ENCODE data around the gene NEUROD2. TPM values are rescaled to one million over a fixed set of nuclear protein-coding genes. Genes with fewer than 3 reads are reported as not detected.
A peak's percentile ranks its signal among the peaks of the same experiment; 100 is the strongest.

The NEUROD2 gene
- total and polyA plus RNA-seq, 2 of the 8 experiments (the other 6 are each of a cell fraction or from before 2014, with no cell fraction given): not detected

DNA sequence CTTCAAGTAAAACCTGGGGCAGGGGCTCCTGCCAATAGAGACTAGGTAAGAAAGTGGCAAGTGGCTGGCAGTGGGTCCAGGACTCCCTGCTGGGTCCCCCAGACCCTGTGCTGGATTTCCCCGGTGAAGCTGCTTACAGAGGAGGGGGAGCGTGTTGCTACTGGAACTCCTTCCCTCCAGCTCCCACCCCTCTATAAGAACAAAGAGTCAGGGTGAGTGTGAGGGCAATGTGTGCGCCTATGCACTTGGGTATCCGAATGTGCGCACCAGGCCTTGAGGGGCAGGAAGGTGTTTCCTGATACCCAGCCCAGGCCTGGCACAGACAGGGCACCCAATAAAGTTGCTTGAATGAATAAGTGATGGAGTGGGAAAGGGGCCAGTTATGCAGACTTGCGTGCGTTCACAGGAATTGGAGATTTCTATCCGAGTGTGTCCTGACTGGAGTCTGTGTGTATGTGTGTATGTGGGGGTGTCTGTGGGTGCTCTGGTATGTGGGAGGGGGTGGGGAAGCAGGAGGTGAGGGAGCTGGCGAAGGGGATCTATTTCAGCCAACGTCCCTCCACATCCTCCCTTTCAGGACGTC, 11.7 kb downstream of the NEUROD2 start:
- ChIA-PET POLR2A (ENCODE audit: partially characterized antibody) (interaction anchor here (0.7 to 1.4 kb wide), 6 partner anchors 8 to 41 kb away, joined by 3 to 6 read pairs (median 3); no protein-coding TSS in a partner anchor), CTCF (ENCODE audit: partially characterized antibody) (interaction anchor here (0.7 to 2.1 kb wide), 10 partner anchors 16 to 76 kb away, joined by 3 to 17 read pairs (median 4); no protein-coding TSS in a partner anchor)
- Histone ChIP-seq H3K4me3 (ENCODE audit: extremely low read depth in 1 of 4, insufficient read depth in 2 of 4, low read depth in 3 of 4, low read length in 4 of 4) (peak overlapping the region in 1 of 4 experiments; percentile 51; a peak in 2 of 8 replicates), H3K36me3 (ENCODE audit: control insufficient read depth in 2 of 4, insufficient read depth in 4 of 4, low read length in 3 of 4) (peaks cover 0 to 2% (median 0%) of the 10 kb centered on the region in 4 experiments; a peak in 1 of 8 replicates), H3K23ac (ENCODE audit: insufficient read length) (no peak overlapping the region), H4K91ac (replicated peaks; ENCODE audit: insufficient read length, low read length) (no peak overlapping the region), H3K4me2 (ENCODE audit: insufficient read depth in 1 of 2, low read depth in 2 of 2, low read length in 2 of 2) (peak overlapping the region; percentile 59 to 66), H3K9ac (replicated peaks in 1 of 4; ENCODE audit: extremely low read depth in 1 of 4, low read depth in 3 of 4, low read length in 3 of 4) (no peak overlapping the region), H3K79me1 (ENCODE audit: low read depth, low read length) (no peaks in the 10 kb centered on the region), H3K9me3 (ENCODE audit: insufficient read depth in 2 of 2, low read depth in 1 of 2, low read length in 1 of 2) (no peaks in the 10 kb centered on the region), H3K27ac (ENCODE audit: low read depth, low read length) (no peak overlapping the region), H3K18ac (ENCODE audit: extremely low read depth, low read length) (peak overlapping the region; percentile 32; the same call in 1 of the 2 replicates), H2BK120ac (replicated peaks; ENCODE audit: low read depth, low read length) (no peak overlapping the region), H3K14ac (ENCODE audit: insufficient read length) (no peak overlapping the region), H3K79me2 (ENCODE audit: control insufficient read depth in 1 of 2, insufficient read depth in 2 of 2, low read length in 2 of 2) (no peaks in the 10 kb centered on the region), H2BK12ac (ENCODE audit: low read depth, low read length) (peak overlapping the region; percentile 29; the same call in 1 of the 2 replicates), H3K56ac (replicated peaks; ENCODE audit: insufficient read length, low read depth, low read length) (no peak overlapping the region), H2AK5ac (ENCODE audit: low read depth, low read length) (peak overlapping the region; percentile 26; the same call in 1 of the 2 replicates), H2BK5ac (ENCODE audit: low read depth, low read length) (no peak overlapping the region; the same call in 1 of the 2 replicates), H3K23me2 (ENCODE audit: low read depth, low read length) (peaks cover 8% of the 10 kb centered on the region; the same call in 1 of the 2 replicates), H2AFZ (ENCODE audit: low read length) (no peak overlapping the region), H3K4ac (replicated peaks; ENCODE audit: insufficient read length, low read depth, low read length) (no peak overlapping the region), H4K20me1 (replicated peaks in 1 of 2; ENCODE audit: control insufficient read depth in 1 of 2, insufficient read depth in 2 of 2, low read length in 2 of 2) (peaks cover 6 to 16% of the 10 kb centered on the region in 2 experiments), H2BK20ac (ENCODE audit: low read length) (peak overlapping the region; percentile 74; the same call in 1 of the 2 replicates), H2BK15ac (ENCODE audit: low read length) (peak overlapping the region; percentile 92; the same call in 1 of the 2 replicates), H3K4me1 (replicated peaks in 1 of 4; ENCODE audit: control insufficient read depth in 3 of 4, insufficient read depth in 4 of 4, low read length in 3 of 4) (peaks cover 5 to 42% (median 31%) of the 10 kb centered on the region in 4 experiments), H4K5ac (ENCODE audit: insufficient read length, low read depth, low read length) (no peak overlapping the region), H4K8ac (ENCODE audit: extremely low read depth, insufficient read depth, low read length) (no peak overlapping the region), H3K27me3 (replicated peaks in 1 of 4; ENCODE audit: control insufficient read depth in 3 of 4, extremely low read depth in 1 of 4, insufficient read depth in 3 of 4, low read length in 3 of 4) (peaks cover 58 to 88% (median 85%) of the 10 kb centered on the region in 4 experiments)
- DNase-seq (ENCODE audit: low read depth in 1 of 2, low spot score in 2 of 2): peak in 1 of 2 experiments; percentile 58
- TF ChIP-seq SIRT6 (IDR thresholded peaks at IDR 0.05; ENCODE audit: low read length): no peak
- no peak for TF ChIP-seq NRF1 (IDR thresholded peaks at IDR 0.05; ENCODE audit: low read depth, low read length)
- no peak for TF ChIP-seq GABPA (IDR thresholded peaks at IDR 0.05; ENCODE audit: borderline replicate concordance, insufficient read depth, low read length)
- TF ChIP-seq PHF8 (conservative IDR thresholded peaks at IDR 0.05; ENCODE audit: low read depth, low read length): no peak
- TF ChIP-seq KDM5A (IDR thresholded peaks at IDR 0.05; ENCODE audit: low read length): no peak
- no peak for TF ChIP-seq BCL11A (IDR thresholded peaks at IDR 0.05; ENCODE audit: low read depth in 2 of 2, low read length in 2 of 2)
- TF ChIP-seq ASH2L (IDR thresholded peaks at IDR 0.05; ENCODE audit: low read length): no peak
- no peak for FAIRE-seq
- 14% methylated on average over 11 of the region's 11 CpGs; no CpG with 5 or more reads in 1 of the 2 experiments for WGBS, 2 experiments (ENCODE audit: extremely low coverage in 1 of 2, insufficient coverage in 1 of 2, insufficient read length in 1 of 2, insufficient replicate concordance in 2 of 2, low coverage in 1 of 2, low lambda C conversion rate in 2 of 2, missing lambda C conversion rate in 1 of 2)
